GM21529 (cell line): Measurements from ENCODE around the gene PCDHA12.
"Not testable (repeated sequence)": the region's sequence is repeated elsewhere in the genome, so short reads cannot be mapped to it uniquely, and the experiment has no call there.

Source experiments
- ATAC-seq: cut with Tn5 transposase; IDR thresholded peaks from one replicate; pipeline ENCODE4 v1.9.1; 2021; ENCODE audit not compliant: unreplicated experiment

The PCDHA12 gene

DNA sequence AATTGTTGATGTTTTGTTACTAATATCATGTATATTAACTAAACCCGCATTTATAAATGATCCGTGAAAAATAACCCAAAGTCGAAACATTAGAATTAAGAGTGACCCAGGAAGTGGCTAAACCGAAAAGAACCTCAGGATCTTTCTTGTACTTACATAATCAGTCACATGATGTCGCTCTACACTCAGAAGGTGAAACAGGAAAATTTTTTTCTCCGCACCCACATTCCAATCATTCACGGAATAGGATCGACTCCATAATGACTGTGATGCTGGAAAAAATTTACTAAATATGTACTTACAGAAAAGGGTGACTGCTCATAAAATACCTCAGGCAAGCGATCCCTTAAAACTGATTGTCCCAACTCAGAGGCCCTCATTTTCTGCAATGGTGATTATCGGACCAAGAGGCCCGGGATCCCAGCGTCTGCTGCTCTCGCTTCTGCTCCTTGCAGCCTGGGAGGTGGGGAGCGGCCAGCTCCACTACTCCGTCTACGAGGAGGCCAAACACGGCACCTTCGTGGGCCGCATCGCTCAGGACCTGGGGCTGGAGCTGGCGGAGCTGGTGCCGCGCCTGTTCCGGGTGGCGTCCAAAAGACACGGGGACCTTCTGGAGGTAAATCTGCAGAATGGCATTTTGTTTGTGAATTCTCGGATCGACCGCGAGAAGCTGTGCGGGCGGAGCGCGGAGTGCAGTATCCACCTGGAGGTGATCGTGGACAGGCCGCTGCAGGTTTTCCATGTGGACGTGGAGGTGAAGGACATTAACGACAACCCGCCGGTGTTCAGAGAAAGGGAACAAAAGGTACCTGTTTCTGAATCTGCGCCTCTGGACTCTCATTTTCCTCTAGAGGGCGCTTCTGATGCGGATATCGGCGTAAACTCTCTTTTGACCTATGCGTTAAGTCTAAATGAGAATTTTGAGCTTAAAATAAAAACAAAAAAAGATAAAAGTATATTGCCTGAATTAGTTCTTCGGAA lies at the start of gene PCDHA12:
PCDHA12 (plus strand) TSS at position 224 of the 981 bp plus-strand sequence; CDS start at position 389, 165 bp downstream.
- no peak for ATAC-seq

- no peak for ATAC-seq
These were observed 47.3 kb upstream of the PCDHA12 start, which contains the start of gene PCDHA6 for GRCh38 chr5:140827704-140828361. PCDHA6 (plus strand) TSS chr5:140827960; CDS start chr5:140828092, 132 bp downstream.

DNA sequence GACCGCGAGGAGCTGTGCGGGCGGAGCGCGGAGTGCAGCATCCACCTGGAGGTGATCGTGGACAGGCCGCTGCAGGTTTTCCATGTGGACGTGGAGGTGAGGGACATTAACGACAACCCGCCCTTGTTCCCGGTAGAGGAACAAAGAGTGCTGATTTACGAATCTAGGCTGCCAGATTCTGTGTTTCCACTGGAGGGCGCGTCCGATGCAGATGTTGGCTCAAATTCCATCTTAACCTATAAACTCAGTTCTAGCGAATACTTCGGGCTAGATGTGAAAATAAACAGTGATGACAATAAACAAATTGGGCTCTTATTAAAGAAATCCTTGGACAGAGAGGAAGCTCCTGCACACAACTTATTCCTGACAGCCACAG lies 46.8 kb upstream of the PCDHA12 start:
- no peak for ATAC-seq

DNA sequence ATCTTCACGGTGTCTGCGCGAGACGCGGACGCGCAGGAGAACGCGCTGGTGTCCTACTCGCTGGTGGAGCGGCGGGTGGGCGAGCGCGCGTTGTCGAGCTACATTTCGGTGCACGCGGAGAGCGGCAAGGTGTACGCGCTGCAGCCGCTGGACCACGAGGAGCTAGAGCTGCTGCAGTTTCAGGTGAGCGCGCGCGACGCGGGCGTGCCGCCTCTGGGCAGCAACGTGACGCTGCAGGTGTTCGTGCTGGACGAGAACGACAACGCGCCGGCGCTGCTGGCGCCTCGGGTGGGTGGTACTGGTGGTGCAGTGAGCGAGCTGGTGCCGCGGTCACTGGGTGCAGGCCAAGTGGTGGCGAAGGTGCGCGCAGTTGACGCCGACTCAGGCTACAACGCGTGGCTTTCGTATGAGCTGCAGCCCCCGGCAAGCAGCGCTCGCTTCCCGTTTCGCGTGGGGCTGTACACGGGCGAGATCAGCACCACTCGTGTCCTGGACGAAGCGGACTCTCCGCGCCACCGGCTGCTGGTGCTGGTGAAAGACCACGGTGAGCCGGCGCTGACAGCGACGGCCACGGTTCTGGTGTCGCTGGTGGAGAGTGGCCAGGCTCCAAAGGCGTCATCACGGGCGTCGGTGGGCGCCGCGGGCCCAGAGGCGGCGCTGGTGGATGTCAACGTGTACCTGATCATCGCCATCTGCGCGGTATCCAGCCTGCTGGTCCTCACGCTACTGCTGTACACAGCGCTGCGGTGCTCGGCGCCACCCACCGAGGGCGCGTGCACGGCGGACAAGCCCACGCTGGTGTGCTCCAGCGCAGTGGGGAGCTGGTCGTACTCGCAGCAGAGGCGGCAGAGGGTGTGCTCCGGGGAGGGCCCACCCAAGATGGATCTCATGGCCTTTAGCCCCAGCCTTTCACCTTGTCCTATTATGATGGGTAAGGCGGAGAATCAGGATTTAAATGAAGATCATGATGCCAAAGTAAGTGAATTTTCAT lies 45.3 kb upstream of the PCDHA12 start:
- ATAC-seq = not testable (repeated sequence)

- no peak for ATAC-seq
These were observed 41.1 kb upstream of the PCDHA12 start, which contains the start of gene PCDHA7 for GRCh38 chr5:140833993-140834392. PCDHA7 (plus strand) TSS chr5:140834269; CDS start chr5:140834384, 115 bp downstream.

DNA sequence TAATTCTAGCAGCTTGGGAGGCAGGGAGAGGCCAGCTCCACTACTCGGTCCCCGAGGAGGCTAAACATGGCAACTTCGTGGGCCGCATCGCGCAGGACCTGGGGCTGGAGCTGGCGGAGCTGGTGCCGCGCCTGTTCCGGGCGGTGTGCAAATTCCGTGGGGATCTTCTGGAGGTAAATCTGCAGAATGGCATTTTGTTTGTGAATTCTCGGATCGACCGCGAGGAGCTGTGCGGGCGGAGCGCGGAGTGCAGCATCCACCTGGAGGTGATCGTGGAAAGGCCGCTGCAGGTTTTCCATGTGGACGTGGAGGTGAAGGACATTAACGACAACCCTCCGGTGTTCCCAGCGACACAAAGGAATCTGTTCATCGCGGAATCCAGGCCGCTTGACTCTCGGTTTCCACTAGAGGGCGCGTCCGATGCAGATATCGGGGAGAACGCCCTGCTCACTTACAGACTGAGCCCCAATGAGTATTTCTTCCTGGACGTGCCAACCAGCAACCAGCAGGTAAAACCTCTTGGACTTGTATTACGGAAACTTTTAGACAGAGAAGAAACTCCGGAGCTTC lies 40.6 kb upstream of the PCDHA12 start:
- ATAC-seq = not testable (repeated sequence)

- no peak for ATAC-seq
These were observed 39.2 kb upstream of the PCDHA12 start for GRCh38 chr5:140835622-140836510.

- ATAC-seq = no peak
These were observed 33.8 kb upstream of the PCDHA12 start, which contains the start of gene PCDHA8 for GRCh38 chr5:140840978-140841962. PCDHA8 (plus strand) TSS chr5:140841187; CDS start chr5:140841322, 135 bp downstream.

- no peak for ATAC-seq
These were observed 32.0 kb upstream of the PCDHA12 start for GRCh38 chr5:140842798-140843733.

GRCh38 chr5:140848139-140849102 lies 26.7 kb upstream of the PCDHA12 start, which contains the start of gene PCDHA9:
PCDHA9 (plus strand) TSS chr5:140848382; CDS start chr5:140848496, 114 bp downstream.
- not testable (repeated sequence) for ATAC-seq

DNA sequence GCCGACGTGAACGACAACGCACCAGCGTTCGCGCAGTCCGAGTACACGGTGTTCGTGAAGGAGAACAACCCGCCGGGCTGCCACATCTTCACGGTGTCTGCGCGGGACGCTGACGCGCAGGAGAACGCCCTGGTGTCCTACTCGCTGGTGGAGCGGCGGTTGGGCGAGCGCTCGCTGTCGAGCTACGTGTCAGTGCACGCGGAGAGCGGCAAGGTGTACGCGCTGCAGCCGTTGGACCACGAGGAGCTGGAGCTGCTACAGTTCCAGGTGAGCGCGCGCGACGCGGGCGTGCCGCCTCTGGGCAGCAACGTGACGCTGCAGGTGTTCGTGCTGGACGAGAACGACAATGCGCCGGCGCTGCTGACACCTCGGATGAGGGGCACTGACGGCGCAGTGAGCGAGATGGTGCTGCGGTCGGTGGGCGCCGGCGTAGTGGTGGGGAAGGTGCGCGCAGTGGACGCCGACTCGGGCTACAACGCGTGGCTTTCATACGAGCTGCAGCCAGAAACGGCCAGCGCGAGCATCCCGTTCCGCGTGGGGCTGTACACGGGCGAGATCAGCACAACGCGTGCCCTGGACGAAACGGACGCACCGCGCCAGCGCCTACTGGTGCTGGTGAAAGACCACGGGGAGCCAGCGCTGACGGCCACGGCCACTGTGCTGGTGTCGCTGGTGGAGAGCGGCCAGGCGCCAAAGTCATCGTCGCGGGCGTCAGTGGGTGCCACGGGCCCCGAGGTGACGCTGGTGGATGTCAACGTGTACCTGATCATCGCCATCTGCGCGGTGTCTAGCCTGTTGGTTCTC lies 25.1 kb upstream of the PCDHA12 start:
- not testable (repeated sequence) for ATAC-seq

GRCh38 chr5:140855772-140856674 lies 19.1 kb upstream of the PCDHA12 start, which contains the start of gene PCDHA10:
PCDHA10 (plus strand) TSS chr5:140855897; CDS start chr5:140856049, 152 bp downstream.
- no peak for ATAC-seq

GRCh38 chr5:140857177-140857986 lies 17.7 kb upstream of the PCDHA12 start:
- ATAC-seq = no peak
